ENCODE data around the gene ZSCAN5B.
"Not testable (repeated sequence)": the region's sequence is repeated elsewhere in the genome, so short reads cannot be mapped to it uniquely, and the experiment has no call there.

ZSCAN5B gene

DNA sequence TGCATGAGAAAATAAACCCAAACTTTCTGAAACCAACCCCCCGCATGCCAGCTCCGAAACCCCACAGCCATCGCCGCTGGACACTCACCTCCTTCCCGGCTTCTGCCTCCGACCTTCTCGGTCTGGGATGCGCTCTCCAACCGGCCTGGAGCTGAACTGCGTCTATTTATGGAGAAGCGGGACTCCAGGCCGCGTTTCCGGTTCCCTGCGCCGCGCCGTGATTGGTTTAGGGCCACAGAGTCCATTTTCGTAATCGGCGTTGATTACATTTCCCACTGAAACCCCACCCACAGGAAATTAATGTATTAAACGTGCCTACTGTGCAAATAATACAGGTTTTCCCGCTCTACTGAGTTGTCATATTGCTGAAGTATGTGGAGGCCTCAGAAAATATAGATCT, at the start of gene ZSCAN5B:
ZSCAN5B (minus strand) TSS at position 138 of the 400 bp plus-strand sequence. CDS start 4,731 bp downstream, outside the sequence.
- DNase-seq, result not testable (repeated sequence)

DNA sequence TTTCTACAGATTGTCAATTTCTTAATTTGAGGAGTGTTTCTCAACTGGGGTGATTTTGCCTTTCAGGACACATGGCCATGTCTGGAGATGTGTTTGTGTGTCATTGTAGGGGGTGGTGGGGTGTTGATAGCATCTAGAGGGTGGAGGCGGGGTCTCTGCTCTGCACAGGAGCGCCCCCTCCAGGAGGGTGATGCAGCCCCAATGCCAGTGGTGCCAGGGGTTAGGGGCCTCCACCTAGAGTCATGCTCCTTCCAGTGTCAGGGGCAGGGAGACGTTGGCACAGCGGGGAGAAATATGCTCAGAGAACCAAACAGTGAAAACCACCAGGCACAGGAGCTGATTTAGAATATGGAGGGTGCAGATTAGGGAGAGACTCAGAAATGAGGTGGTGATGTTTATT, 48.2 kb upstream of the ZSCAN5B start:
- DNase-seq, result not testable (repeated sequence)

- no peak for DNase-seq
Measured at GRCh38 chr19:56245121-56245740, 47.6 kb upstream of the ZSCAN5B start.

DNA sequence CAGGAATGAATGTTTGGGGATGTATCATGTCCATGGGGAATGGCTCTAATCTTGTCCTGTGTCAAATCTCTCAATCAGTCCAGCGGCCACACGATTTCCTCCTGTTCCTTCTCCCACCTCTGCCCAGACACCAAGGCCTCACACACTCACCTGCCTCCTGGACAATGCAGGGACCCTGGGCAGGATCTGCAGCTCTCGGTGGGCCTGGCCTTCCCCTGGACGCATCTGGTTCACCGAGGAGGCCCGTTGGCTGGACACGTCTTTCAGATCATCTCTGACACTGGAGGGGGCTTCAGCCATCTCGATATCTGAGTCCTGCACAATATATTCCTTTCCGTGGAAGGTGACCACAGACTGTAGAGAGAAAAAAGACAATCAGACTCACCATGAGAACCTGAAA, 25.9 kb upstream of the ZSCAN5B start:
- no peak for DNase-seq

- DNase-seq, result no peak
Measured at GRCh38 chr19:56222901-56223300, 25.3 kb upstream of the ZSCAN5B start.

DNA sequence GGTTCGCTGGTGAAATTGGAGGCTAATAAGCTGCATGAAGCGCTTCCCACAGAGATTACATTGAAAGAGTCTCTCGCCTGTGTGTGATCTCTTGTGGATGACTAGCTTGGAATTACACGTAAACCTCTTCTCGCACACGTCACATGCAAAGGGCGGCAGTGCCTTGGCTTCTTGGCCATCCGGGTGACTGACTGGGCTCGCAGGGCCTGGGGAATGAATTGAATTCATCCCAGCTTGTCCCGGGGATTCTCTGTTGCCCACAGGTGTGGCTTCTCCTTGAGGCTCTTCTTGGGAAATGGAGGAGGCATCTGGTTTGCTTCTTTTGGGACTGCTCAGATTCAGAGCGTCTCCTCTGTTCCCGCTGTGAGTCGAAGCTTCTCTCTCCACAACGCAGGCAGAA, 24.3 kb upstream of the ZSCAN5B start:
- DNase-seq, result no peak

- DNase-seq, result not testable (repeated sequence)
Measured at GRCh38 chr19:56221442-56221841, 23.9 kb upstream of the ZSCAN5B start.

GRCh38 chr19:56218961-56219360, 21.4 kb upstream of the ZSCAN5B start:
- DNase-seq, result no peak

DNA sequence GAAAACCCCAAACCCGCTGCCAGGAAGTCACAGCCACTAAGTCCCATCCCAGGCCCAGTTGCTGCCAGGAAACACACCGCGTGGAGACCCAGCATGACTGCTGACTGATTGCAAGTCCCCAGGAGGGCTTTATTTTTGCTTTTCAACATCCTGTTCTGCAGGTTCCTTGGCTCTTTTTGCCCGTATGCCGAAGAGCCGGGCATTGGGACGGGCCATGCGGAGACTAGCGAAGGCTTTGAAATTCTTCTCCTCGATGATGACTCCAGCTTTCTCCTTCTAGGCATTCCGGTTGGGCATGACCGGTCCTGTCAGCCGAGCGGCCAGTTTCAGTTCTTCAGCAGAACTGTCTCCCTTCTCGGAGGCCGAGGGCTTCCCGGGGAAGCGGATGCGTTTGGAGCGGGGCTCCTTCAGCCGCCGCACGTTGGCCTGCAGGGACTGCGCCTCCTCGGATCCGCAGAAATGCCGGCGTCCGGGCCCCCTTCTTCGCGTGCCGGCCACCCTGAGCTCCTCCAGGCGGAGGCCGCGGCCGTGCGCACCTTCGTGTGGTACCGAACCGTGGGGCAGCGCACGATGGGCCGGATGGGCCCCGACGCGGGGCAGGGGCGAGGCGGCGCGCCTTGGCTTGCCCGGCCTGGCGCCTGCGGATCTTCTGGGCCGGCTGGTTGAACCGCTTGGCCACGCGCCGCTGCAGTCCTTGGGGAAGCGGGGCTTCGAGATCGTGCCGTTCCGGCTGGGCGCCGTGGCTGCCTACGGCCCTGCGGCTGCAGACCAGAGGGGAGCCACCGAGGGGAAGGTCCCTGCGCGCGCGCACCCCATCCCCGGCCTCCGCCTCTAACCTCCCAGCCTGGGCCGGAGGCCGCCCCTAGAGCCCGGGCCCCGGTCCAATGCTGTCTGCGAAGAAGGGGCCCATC, 19.7 kb upstream of the ZSCAN5B start:
- DNase-seq, result no peak

DNA sequence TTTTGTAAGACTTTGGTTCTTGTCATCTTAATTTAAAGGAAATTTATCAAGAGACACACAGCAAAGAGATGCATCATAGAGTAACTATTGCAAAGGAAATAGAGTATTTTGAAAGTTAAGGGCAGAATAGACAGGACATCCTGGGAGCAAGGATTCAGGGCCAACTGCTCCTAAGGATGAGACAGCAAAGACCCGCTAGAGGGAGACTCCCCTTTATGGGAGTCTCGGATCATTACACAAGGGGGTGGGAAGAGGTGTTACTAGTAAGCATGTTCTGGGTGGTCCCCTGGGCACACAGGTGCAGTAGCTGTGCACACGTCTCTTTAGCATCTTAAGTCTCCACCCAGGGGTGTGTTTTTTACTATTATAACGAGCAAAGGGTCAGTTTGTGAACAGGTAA, 14.1 kb upstream of the ZSCAN5B start:
- DNase-seq, result no peak

GRCh38 chr19:56210036-56210435, 12.5 kb upstream of the ZSCAN5B start:
- DNase-seq, result not testable (repeated sequence)

GRCh38 chr19:56209091-56209490, 11.5 kb upstream of the ZSCAN5B start:
- no peak for DNase-seq

GRCh38 chr19:56207581-56207980, 10.0 kb upstream of the ZSCAN5B start:
- not testable (repeated sequence) for DNase-seq

DNA sequence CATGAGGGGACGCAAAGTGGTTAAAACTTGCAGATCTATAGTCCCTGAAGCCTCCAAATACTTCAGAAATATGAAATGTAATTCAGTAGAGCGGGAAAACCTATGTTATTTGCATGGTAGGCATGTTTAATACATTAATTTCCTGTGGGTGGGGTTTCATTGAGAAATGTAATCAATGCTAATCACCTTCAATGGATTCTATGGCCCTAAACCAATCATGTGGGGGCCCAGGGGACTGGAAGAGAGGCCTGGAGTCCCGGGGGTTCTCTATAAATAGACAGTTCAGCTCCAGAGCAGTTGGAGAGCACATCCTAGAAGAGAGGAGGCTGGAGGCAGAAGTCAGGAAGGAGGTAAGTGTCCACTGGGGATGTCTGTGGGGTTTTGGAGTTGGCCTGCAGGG, 4.4 kb upstream of the ZSCAN5B start, which contains the start of gene ZSCAN5C:
ZSCAN5C (plus strand) TSS at position 301 of the 400 bp plus-strand sequence. CDS start 3,641 bp downstream, outside the sequence.
- DNase-seq, result no peak

DNA sequence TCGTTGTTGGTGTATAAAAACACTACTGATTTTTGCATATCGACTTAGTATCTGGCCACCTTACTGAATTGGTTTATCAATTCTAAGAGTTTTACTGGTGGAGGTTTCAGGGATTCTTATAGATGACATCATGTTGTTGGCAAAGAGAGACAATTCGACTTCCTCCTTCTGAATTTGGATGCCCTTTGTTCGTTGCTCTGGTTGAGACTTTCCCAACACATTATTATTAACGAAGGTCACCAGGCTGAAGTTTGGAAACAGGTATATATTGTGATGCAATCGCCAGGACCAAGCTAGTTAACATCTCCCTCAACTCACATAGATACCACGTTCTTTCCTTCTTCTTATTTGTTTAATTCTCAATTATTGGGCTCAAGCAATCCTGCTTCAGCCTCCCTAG, 2.1 kb upstream of the ZSCAN5B start:
- no peak for DNase-seq

DNA sequence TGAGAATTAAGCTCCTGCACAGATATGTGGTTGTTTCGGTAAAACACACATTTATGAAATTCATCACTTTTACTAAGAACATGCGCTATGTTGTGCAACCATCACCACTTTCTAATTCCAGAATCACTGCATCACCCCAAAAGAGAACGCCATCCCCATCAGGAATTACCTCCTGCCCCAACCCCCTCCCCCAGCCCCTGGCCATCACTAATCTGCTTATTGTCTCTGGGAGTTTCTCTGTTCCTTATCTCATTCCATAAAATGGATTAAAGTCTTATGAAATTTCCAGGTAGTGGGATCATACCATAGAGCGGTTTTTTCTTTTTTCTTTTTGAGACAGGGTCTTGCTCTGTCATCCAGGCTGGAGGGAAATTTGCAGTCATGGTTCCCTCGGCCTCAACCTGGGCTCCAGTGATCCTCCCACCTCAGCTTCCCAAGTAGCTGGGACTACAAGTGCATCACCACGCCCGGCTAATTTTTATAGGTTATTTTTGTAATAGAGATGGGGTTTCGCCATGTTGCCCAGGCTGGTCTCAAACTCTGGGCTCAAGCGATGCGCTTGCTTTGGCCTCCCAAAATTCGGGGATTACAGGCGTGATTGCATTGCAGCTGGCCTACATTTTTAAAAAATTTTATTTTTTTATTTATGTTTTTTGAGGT, 3.5 kb downstream of the ZSCAN5B start:
- no peak for DNase-seq

DNA sequence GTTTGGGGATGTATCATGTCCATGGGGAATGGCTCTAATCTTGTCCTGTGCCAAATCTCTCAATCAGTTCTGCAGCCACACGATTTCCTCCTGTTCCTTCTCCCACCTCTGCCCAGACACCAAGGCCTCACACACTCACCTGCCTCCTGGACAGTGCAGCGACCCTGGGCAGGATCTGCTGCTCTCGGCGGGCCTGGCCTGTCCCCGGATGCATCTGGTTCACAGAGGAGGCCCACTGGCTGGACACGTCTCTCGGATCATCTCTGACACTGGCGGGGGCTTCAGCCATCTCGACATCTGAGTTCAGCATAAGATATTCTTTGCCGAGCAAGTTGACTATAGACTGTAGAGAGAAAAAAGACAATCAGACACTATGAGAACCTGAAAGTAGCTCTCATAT, 5.9 kb downstream of the ZSCAN5B start:
- DNase-seq, result no peak

DNA sequence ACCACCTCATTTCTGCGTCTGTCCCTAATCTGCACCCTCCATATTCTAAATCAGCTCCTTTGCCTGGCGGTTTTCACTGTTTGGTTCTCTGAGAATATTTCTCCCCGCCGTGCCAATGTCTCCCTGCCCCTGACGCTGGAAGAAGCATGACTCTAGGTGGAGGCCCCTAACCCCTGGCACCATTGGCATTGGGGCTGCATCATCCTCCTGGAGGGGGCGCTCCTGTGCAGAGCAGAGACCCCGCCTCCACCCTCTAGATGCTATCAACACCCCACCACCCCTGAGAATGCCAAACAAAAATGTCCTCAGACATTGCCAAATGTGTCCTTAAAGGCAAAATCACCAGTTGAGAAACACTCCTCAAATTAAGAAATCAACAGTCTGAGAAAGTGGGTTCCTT, 6.5 kb downstream of the ZSCAN5B start:
- no peak for DNase-seq

- DNase-seq, result no peak
Measured at GRCh38 chr19:56189785-56190184, 7.8 kb downstream of the ZSCAN5B start.

- DNase-seq, result no peak
Measured at GRCh38 chr19:56177564-56178243, 19.9 kb downstream of the ZSCAN5B start.

DNA sequence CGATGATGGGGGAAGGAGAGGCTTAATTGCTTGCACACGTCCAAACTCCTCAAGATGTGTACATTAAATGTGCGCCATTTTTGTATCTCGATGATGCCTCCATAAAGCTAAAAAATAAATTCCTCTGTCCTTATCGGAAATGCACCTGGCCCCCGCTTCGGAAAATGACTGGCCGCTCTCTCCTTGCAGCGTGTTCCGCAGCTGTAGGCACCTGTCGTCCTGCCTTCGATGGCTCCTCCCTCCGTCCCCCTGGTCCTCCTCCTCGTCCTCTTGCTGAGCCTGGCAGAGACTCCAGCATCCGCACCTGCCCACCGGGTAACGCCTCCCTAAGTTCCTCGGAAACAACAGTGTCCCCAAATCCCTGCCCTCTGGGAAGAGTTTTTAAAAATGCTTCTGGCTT, 20.7 kb downstream of the ZSCAN5B start:
- no peak for DNase-seq

- not testable (repeated sequence) for DNase-seq
Measured at GRCh38 chr19:56176310-56176709, 21.3 kb downstream of the ZSCAN5B start.

DNA sequence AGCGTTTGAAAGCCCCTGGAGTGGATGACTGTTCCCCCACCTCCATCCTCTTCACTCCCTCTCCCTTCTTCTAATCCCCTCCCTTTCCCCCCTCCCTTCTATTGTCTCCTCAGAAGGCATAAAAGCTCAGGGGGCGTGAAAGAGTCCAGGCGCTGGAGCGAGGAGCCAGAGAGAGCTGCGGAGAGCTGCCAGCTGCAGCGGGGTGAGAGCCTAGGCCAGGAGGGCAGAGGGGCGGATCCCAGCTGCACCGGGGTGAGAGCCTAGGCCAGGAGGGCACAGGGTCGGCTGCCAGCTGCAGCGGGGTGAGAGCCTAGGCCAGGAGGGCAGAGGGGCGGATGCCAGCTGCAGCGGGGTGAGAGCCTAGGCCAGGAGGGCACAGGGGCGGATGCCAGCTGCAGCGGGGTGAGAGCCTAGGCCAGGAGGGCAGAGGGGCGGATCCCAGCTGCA, 21.7 kb downstream of the ZSCAN5B start, which contains the start of gene GALP:
GALP (plus strand) TSS at position 148 of the 447 bp plus-strand sequence. CDS start 1,101 bp downstream, outside the sequence.
- not testable (repeated sequence) for DNase-seq

All from GOT3 (cell line).